Breast epithelium (tissue), 4 donors: ENCODE results near the gene HIF1A. TPM values are rescaled to one million over a fixed set of nuclear protein-coding genes. Genes with fewer than 3 reads are reported as not detected.
"Not testable (repeated sequence)": the region's sequence is repeated elsewhere in the genome, so short reads cannot be mapped to it uniquely, and the experiment has no call there.

Experiments used
- DNase-seq, 2 donors: peaks; one replicate each; pipeline ENCODE4 v3.0.0-alpha.2; 2019; ENCODE audit warnings: low spot score in 2 of 2
- H3K27ac ChIP-seq, 2 donors: fragments of 200-600 bp; sonication (generic) in 1 of 2; one replicate each; pipeline ENCODE4 v1.5.1; 2016 to 2019; ENCODE audit warnings: mild to moderate bottlenecking in 1 of 2
- H3K27me3 ChIP-seq, 2 donors: fragments of 200-600 bp; sonication (generic) in 1 of 2; one replicate each; pipeline versions ENCODE4 v1.5.1 to v1.6.0; 2017 to 2019; ENCODE audit warnings: control low read depth in 1 of 2, mild to moderate bottlenecking in 1 of 2
- H3K36me3 ChIP-seq: fragments of 200-600 bp; one replicate; pipeline ENCODE4 v1.5.1; 2019
- H3K4me1 ChIP-seq, 2 donors: fragments of 200-600 bp; sonication (generic); one replicate each; pipeline ENCODE4 v1.5.1; 2016 to 2019; ENCODE audit warnings: control low read depth in 1 of 2
- H3K4me3 ChIP-seq, 3 donors: fragments of 200-600 bp; sonication (generic); 1 replicate in 2 of 3; 2 replicates in 1 of 3; pipeline ENCODE4 v1.5.1; 2016 to 2019; ENCODE audit warnings: mild to moderate bottlenecking in 3 of 3, moderate library complexity in 2 of 3
- H3K9me3 ChIP-seq, 2 donors: fragments of 200-600 bp; sonication (generic) in 1 of 2; one replicate each; pipeline ENCODE4 v1.5.1; 2016 to 2019; ENCODE audit warnings: control low read depth in 1 of 2
- POLR2A ChIP-seq: fragments of 450-650 bp; IDR thresholded peaks from one replicate; pipeline ENCODE4 v1.6.1; 2016; ENCODE audit warnings: antibody characterized with exemption, mild to moderate bottlenecking, moderate library complexity
- POLR2AphosphoS5 ChIP-seq, 3 donors: sonication (generic); formaldehyde crosslinking; IDR thresholded peaks; one replicate each; pipeline ENCODE4 v1.6.1; 2017; ENCODE audit warnings: antibody characterized with exemption in 3 of 3
- intact Hi-C: fragments of 100-400 bp; cut with DNase I; formaldehyde crosslinking; loops from one replicate; pipeline ENCODE4 v1.15.1; 2023; ENCODE audit warnings: low total_unique reads
- total RNA-seq, 3 donors: library from RNA; depleted of rRNA; stranded (reverse); fragments of >200 nt; gene quantifications; one replicate each; pipeline ENCODE4 v1.1.0, GENCODE V29; 2016
- TF ChIP-seq, protein P1 (sequence below), 3 donors: fragments of 450-650 bp; IDR thresholded peaks; one replicate each; pipeline ENCODE4 v1.5.1; 2016 to 2017; ENCODE audit warnings: antibody characterized with exemption in 3 of 3, mild to moderate bottlenecking in 3 of 3, moderate library complexity in 3 of 3

HIF1A gene
- total RNA-seq, 3 donors from 2014 or later: 64.8 to 104 (median 92.3) TPM

DNA sequence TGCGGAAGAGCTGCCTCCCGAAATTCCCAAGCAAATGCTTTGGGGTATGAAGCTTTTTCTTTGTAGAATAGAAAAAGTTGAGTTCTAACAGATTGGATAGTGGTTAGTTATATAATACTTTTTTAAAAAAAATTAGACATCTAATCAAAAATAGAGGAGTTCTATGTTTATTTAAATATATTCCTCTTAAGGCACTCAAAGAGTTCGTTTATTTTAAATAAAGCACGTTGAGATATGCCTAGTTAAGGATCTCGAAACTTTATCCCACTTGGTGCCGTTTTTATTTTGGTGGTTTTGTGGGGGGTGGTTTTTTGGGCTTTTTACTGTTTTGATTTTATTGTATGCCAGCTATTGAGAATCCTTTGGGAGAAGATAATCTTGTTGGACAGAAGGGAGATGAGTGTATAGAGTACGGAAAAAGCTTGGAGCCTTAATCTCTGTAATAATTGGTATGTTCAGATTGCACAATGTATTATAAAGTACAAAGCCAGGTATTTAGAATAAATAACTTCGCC lies 56.2 kb downstream of the HIF1A start:
- DNase-seq: no peak
- Histone ChIP-seq H3K27me3 (no peaks in the 10 kb centered on the region), H3K4me3 (peak overlapping the region; percentile 47 to 78 (median 69)), H3K4me1 (no peaks in the 10 kb centered on the region), H3K36me3 (no peaks in the 10 kb centered on the region), H3K9me3 (no peaks in the 10 kb centered on the region), H3K27ac (peak overlapping the region; percentile 86 to 87)
- no peak for TF ChIP-seq POLR2AphosphoS5 (IDR thresholded peaks at IDR 0.05)
- intact Hi-C loops: no loop called here

DNA sequence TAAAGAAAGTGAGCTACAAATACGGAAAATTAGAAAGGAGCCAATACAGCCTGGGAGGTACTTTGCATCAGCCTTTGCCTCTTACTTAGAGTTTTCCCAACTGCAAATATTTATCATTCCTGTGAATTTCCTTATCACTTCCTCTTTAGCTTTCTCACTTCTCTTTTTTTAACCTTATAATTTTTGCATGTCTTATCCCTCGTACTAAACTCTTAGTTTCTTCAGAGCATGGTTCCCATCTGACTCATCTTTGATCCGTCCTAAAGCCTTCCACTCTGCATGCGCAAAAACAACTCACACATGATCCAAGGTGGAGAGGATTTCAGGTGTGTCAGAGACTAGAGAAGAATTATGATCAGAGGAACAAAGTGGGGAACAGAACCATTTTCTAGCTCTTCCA lies 57.3 kb downstream of the HIF1A start:
- DNase-seq: no peak
- intact Hi-C loops: no loop called here
- TF ChIP-seq POLR2A: no peak
- TF ChIP-seq, protein P1, sequence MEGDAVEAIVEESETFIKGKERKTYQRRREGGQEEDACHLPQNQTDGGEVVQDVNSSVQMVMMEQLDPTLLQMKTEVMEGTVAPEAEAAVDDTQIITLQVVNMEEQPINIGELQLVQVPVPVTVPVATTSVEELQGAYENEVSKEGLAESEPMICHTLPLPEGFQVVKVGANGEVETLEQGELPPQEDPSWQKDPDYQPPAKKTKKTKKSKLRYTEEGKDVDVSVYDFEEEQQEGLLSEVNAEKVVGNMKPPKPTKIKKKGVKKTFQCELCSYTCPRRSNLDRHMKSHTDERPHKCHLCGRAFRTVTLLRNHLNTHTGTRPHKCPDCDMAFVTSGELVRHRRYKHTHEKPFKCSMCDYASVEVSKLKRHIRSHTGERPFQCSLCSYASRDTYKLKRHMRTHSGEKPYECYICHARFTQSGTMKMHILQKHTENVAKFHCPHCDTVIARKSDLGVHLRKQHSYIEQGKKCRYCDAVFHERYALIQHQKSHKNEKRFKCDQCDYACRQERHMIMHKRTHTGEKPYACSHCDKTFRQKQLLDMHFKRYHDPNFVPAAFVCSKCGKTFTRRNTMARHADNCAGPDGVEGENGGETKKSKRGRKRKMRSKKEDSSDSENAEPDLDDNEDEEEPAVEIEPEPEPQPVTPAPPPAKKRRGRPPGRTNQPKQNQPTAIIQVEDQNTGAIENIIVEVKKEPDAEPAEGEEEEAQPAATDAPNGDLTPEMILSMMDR (IDR thresholded peaks at IDR 0.05): no peak
- no peak for TF ChIP-seq POLR2AphosphoS5 (IDR thresholded peaks at IDR 0.05)

DNA sequence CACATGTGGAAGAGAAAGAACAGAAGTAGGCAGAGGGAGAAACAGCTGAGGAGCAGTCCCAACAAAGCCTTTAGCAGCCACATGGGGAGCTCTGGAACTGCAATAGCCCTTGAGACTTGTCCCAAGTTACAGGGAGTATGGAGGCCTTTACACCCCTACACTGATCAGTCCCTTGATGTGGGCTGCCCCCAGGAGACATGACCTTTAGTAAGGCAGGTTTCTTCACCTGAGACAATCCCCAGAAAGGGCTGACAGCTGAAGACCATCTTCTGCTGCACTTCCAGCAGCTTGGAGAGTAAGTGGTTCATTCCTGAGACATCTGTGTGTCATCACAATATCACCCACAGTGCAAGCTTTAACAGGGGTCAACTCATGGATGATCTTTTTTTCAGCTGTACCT lies 58.3 kb downstream of the HIF1A start:
- no peak for DNase-seq
- TF ChIP-seq POLR2AphosphoS5 (IDR thresholded peaks at IDR 0.05) (no peak), POLR2A (no peak)
- TF ChIP-seq, protein P1 (IDR thresholded peaks at IDR 0.05): no peak
- Histone ChIP-seq H3K4me1 (no peaks in the 10 kb centered on the region), H3K9me3 (no peaks in the 10 kb centered on the region), H3K4me3 (no peak overlapping the region), H3K36me3 (no peaks in the 10 kb centered on the region), H3K27ac (no peak overlapping the region), H3K27me3 (no peaks in the 10 kb centered on the region)
- intact Hi-C loops: no loop called here

More for the DNA sequence above, 57.3 kb downstream of the HIF1A start:
- no peak overlapping the region for H3K27ac ChIP-seq
- H3K9me3 ChIP-seq: no peaks in the 10 kb centered on the region
- H3K27me3 ChIP-seq: no peaks in the 10 kb centered on the region
- no peak overlapping the region for H3K4me3 ChIP-seq
- no peaks in the 10 kb centered on the region for H3K4me1 ChIP-seq
- no peaks in the 10 kb centered on the region for H3K36me3 ChIP-seq

DNA sequence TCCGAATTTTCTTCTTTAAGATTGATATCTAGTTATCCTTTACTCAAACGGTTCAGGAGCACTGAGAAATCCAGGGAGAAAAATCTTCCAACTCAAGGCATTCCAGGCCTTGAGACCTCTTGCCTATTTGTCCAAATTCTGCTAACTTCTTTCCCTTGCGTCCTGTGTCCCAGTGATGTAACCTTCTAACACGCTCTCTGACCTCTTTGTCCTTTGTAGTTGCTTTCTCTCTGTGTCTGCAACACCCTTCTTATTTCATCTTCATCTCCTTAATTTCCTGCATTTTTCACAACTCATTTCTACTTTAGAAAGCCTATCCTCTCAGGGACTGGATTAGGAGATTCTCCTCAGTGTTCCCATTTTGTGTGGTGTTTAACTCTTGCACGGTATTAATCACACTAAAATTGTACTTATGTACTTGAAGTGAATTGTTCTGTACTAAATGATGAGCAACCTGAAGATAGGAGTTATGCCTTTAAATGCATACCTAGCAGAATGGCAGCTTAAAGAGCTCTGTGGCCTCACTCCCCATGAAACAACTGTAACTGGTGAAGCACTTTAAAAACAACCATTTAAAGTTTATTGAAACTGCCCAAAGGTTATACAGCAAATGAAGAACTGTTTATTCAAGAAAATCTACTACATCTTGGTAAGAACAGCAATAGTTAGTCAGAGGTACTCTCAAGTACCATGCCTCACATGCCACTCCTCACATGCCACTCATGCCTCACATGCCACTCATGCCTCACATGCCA lies 59.5 kb downstream of the HIF1A start:
- H3K4me3 ChIP-seq: no peak overlapping the region
- intact Hi-C loops: no loop called here
- H3K36me3 ChIP-seq: no peaks in the 10 kb centered on the region
- H3K27ac ChIP-seq: no peak overlapping the region
- H3K4me1 ChIP-seq: no peaks in the 10 kb centered on the region
- TF ChIP-seq POLR2A: no peak
- TF ChIP-seq, protein P1 (IDR thresholded peaks at IDR 0.05): no peak
- H3K9me3 ChIP-seq: no peaks in the 10 kb centered on the region
- DNase-seq: no peak
- no peaks in the 10 kb centered on the region for H3K27me3 ChIP-seq

DNA sequence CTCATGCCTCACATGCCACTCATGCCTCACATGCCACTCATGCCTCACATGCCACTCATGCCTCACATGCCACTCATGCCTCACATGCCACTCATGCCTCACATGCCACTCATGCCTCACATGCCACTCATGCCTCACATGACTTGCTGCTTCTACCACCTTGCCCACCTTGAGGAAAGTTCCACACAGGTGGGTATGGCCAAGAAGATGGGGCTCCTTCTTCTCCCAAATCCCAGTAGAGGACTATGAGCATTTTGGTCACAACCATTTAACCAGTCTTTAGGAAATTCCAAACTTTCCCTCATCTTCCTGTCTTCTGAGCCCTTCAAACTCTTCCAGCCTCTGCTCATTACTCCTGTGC lies 60.0 kb downstream of the HIF1A start:
- H3K27me3 ChIP-seq, H3K4me3 ChIP-seq, H3K4me1 ChIP-seq, DNase-seq, H3K36me3 ChIP-seq, H3K9me3 ChIP-seq, H3K27ac ChIP-seq, intact Hi-C loops: not testable (repeated sequence)

DNA sequence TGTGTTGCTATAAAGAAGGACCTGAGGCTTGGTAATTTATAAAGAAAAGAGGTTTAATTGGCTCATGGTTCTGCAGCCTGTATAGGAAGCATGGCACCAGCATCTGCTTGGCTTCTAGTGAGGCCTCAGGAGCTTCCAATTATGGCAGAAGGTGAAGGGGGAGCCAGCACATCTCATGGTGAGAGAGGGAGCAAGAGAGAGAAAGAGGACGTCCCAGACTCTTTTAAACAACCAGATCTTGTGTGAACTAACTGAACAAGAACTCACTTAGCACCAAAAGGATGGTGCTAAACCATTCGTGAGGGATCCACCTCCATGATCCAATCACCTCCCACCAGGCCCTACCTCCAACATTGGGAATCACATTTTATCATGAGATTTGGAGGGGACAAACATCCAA lies 60.8 kb downstream of the HIF1A start:
- DNase-seq: no peak
- H3K27me3 ChIP-seq: no peaks in the 10 kb centered on the region
- no peaks in the 10 kb centered on the region for H3K9me3 ChIP-seq
- TF ChIP-seq POLR2AphosphoS5 (IDR thresholded peaks at IDR 0.05) (no peak), POLR2A (no peak)
- TF ChIP-seq, protein P1 (IDR thresholded peaks at IDR 0.05): no peak
- no peaks in the 10 kb centered on the region for H3K36me3 ChIP-seq
- H3K4me1 ChIP-seq: no peaks in the 10 kb centered on the region
- intact Hi-C loops: no loop called here
- H3K4me3 ChIP-seq: no peak overlapping the region
- no peak overlapping the region for H3K27ac ChIP-seq
